OCI-LY3 (cell line): ENCODE measurements around the gene LRRC38.

ENCODE experiments used
- CTCF ChIP-seq: fragments of 200-600, 300-600 bp; sonication (generic); IDR thresholded peaks from 2 replicates; pipeline ENCODE4 v1.5.1; 2014; ENCODE audit warnings: antibody characterized with exemption, low read length, low read depth
- EZH2phosphoT487 ChIP-seq: fragments of 200-600 bp; shearing (Covaris generic); IDR thresholded peaks from 2 replicates; pipeline ENCODE4 v1.6.1; 2018; ENCODE audit warnings: antibody characterized with exemption, mixed run types, low read depth

GRCh38 chr1:13494712-13495111, 19.1 kb downstream of the LRRC38 start:
- no peak for TF ChIP-seq CTCF
- no peak for TF ChIP-seq EZH2phosphoT487
